ENCODE data around the gene PF4V1. TPM values are rescaled to one million over a fixed set of nuclear protein-coding genes. Genes with fewer than 3 reads are reported as not detected.
A peak's percentile ranks its signal among the peaks of the same experiment; 100 is the strongest.

Gene PF4V1
- polyA plus RNA-seq, 1 donor = 0.24 TPM

GRCh38 chr4:73859614-73860088 lies 6.6 kb downstream of the PF4V1 start:
- Histone ChIP-seq H3K36me3 (ENCODE audit: control insufficient read depth, insufficient read depth, low read length) (no peaks in the 10 kb centered on the region), H3K4me3 (ENCODE audit: low read length) (no peak overlapping the region), H3K27ac (ENCODE audit: low read length) (peak overlapping the region; percentile 16), H3K4me1 (ENCODE audit: control insufficient read depth, insufficient read depth, low read length) (no peaks in the 10 kb centered on the region), H3K27me3 (ENCODE audit: control insufficient read depth, insufficient read depth, low read length) (no peaks in the 10 kb centered on the region), H3K9me3 (ENCODE audit: control insufficient read depth, low read depth, low read length) (no peaks in the 10 kb centered on the region)
- DNase-seq = no peak

GRCh38 chr4:73860181-73860580 lies 7.1 kb downstream of the PF4V1 start:
- Histone ChIP-seq H3K27ac (ENCODE audit: low read length) (no peak overlapping the region), H3K4me3 (ENCODE audit: low read length) (no peak overlapping the region), H3K4me1 (ENCODE audit: control insufficient read depth, insufficient read depth, low read length) (no peaks in the 10 kb centered on the region), H3K36me3 (ENCODE audit: control insufficient read depth, insufficient read depth, low read length) (no peaks in the 10 kb centered on the region), H3K9me3 (ENCODE audit: control insufficient read depth, low read depth, low read length) (no peaks in the 10 kb centered on the region), H3K27me3 (ENCODE audit: control insufficient read depth, insufficient read depth, low read length) (no peaks in the 10 kb centered on the region)
- no peak for DNase-seq
- WGBS (ENCODE audit: insufficient coverage, low lambda C conversion rate) = 33% methylated on average over 1 of the region's 4 CpGs

- Histone ChIP-seq H3K4me1 (ENCODE audit: control insufficient read depth, insufficient read depth, low read length) (no peaks in the 10 kb centered on the region), H3K4me3 (ENCODE audit: low read length) (no peak overlapping the region), H3K27ac (ENCODE audit: low read length) (no peak overlapping the region), H3K27me3 (ENCODE audit: control insufficient read depth, insufficient read depth, low read length) (no peaks in the 10 kb centered on the region), H3K9me3 (ENCODE audit: control insufficient read depth, low read depth, low read length) (no peaks in the 10 kb centered on the region), H3K36me3 (ENCODE audit: control insufficient read depth, insufficient read depth, low read length) (no peaks in the 10 kb centered on the region)
- no peak for DNase-seq
- WGBS (ENCODE audit: insufficient coverage, low lambda C conversion rate) = 93% methylated on average over 3 of the region's 3 CpGs
These were observed 7.8 kb downstream of the PF4V1 start for GRCh38 chr4:73860917-73861316.

- Histone ChIP-seq H3K9me3 (ENCODE audit: control insufficient read depth, low read depth, low read length) (no peaks in the 10 kb centered on the region), H3K36me3 (ENCODE audit: control insufficient read depth, insufficient read depth, low read length) (no peaks in the 10 kb centered on the region), H3K27ac (ENCODE audit: low read length) (no peak overlapping the region), H3K27me3 (ENCODE audit: control insufficient read depth, insufficient read depth, low read length) (no peaks in the 10 kb centered on the region), H3K4me3 (ENCODE audit: low read length) (no peak overlapping the region), H3K4me1 (ENCODE audit: control insufficient read depth, insufficient read depth, low read length) (no peaks in the 10 kb centered on the region)
- DNase-seq = no peak
- WGBS (ENCODE audit: insufficient coverage, low lambda C conversion rate) = no CpG with 5 or more reads among the region's 1 CpG
These were observed 9.2 kb downstream of the PF4V1 start for GRCh38 chr4:73862322-73862721.

GRCh38 chr4:73864365-73864764 lies 11.3 kb downstream of the PF4V1 start:
- H3K36me3 ChIP-seq (ENCODE audit: control insufficient read depth, insufficient read depth, low read length) = no peaks in the 10 kb centered on the region
- H3K27ac ChIP-seq (ENCODE audit: low read length) = no peak overlapping the region
- 60% methylated on average over 1 of the region's 2 CpGs for WGBS (ENCODE audit: insufficient coverage, low lambda C conversion rate)
- no peaks in the 10 kb centered on the region for H3K27me3 ChIP-seq (ENCODE audit: control insufficient read depth, insufficient read depth, low read length)
- H3K9me3 ChIP-seq (ENCODE audit: control insufficient read depth, low read depth, low read length) = no peaks in the 10 kb centered on the region
- no peaks in the 10 kb centered on the region for H3K4me1 ChIP-seq (ENCODE audit: control insufficient read depth, insufficient read depth, low read length)
- no peak for DNase-seq
- no peak overlapping the region for H3K4me3 ChIP-seq (ENCODE audit: low read length)

- H3K27me3 ChIP-seq (ENCODE audit: control insufficient read depth, insufficient read depth, low read length) = no peaks in the 10 kb centered on the region
- H3K4me1 ChIP-seq (ENCODE audit: control insufficient read depth, insufficient read depth, low read length) = no peaks in the 10 kb centered on the region
- H3K27ac ChIP-seq (ENCODE audit: low read length) = no peak overlapping the region
- no peak overlapping the region for H3K4me3 ChIP-seq (ENCODE audit: low read length)
- no peaks in the 10 kb centered on the region for H3K9me3 ChIP-seq (ENCODE audit: control insufficient read depth, low read depth, low read length)
- no peaks in the 10 kb centered on the region for H3K36me3 ChIP-seq (ENCODE audit: control insufficient read depth, insufficient read depth, low read length)
- no peak for DNase-seq
- 89% methylated on average over 4 of the region's 8 CpGs for WGBS (ENCODE audit: insufficient coverage, low lambda C conversion rate)
These were observed 11.9 kb downstream of the PF4V1 start for GRCh38 chr4:73864961-73865360.

- H3K27me3 ChIP-seq (ENCODE audit: control insufficient read depth, insufficient read depth, low read length) = no peaks in the 10 kb centered on the region
- H3K4me1 ChIP-seq (ENCODE audit: control insufficient read depth, insufficient read depth, low read length) = no peaks in the 10 kb centered on the region
- 100% methylated on average over 3 of the region's 5 CpGs for WGBS (ENCODE audit: insufficient coverage, low lambda C conversion rate)
- no peak for DNase-seq
- H3K4me3 ChIP-seq (ENCODE audit: low read length) = no peak overlapping the region
- no peak overlapping the region for H3K27ac ChIP-seq (ENCODE audit: low read length)
- H3K36me3 ChIP-seq (ENCODE audit: control insufficient read depth, insufficient read depth, low read length) = no peaks in the 10 kb centered on the region
- H3K9me3 ChIP-seq (ENCODE audit: control insufficient read depth, low read depth, low read length) = no peaks in the 10 kb centered on the region
These were observed 12.5 kb downstream of the PF4V1 start for GRCh38 chr4:73865431-73866096.

- no peaks in the 10 kb centered on the region for H3K36me3 ChIP-seq (ENCODE audit: control insufficient read depth, insufficient read depth, low read length)
- peak in 1 of 2 donors; percentile 63 for DNase-seq
These were observed 13.2 kb downstream of the PF4V1 start for GRCh38 chr4:73866246-73866645.

GRCh38 chr4:73867783-73868182 lies 14.7 kb downstream of the PF4V1 start:
- H3K4me1 ChIP-seq (ENCODE audit: control insufficient read depth, insufficient read depth, low read length) = no peaks in the 10 kb centered on the region
- H3K36me3 ChIP-seq (ENCODE audit: control insufficient read depth, insufficient read depth, low read length) = no peaks in the 10 kb centered on the region
- no peaks in the 10 kb centered on the region for H3K27me3 ChIP-seq (ENCODE audit: control insufficient read depth, insufficient read depth, low read length)
- H3K4me3 ChIP-seq (ENCODE audit: low read length) = no peak overlapping the region
- no peaks in the 10 kb centered on the region for H3K9me3 ChIP-seq (ENCODE audit: control insufficient read depth, low read depth, low read length)
- WGBS (ENCODE audit: insufficient coverage, low lambda C conversion rate) = 60% methylated on average over 1 of the region's 3 CpGs
- peak in 1 of 2 donors; percentile 33 for DNase-seq
- H3K27ac ChIP-seq (ENCODE audit: low read length) = peak overlapping the region; percentile 71

More at GRCh38 chr4:73866246-73866645, 13.2 kb downstream of the PF4V1 start:
- Histone ChIP-seq H3K4me3 (ENCODE audit: low read length) (no peak overlapping the region), H3K27ac (ENCODE audit: low read length) (no peak overlapping the region), H3K9me3 (ENCODE audit: control insufficient read depth, low read depth, low read length) (no peaks in the 10 kb centered on the region), H3K27me3 (ENCODE audit: control insufficient read depth, insufficient read depth, low read length) (no peaks in the 10 kb centered on the region), H3K4me1 (ENCODE audit: control insufficient read depth, insufficient read depth, low read length) (no peaks in the 10 kb centered on the region)
- WGBS (ENCODE audit: insufficient coverage, low lambda C conversion rate) = 70% methylated on average over 1 of the region's 2 CpGs

- DNase-seq = peak in 1 of 2 donors; percentile 32
- whole genome bisulfite sequencing (ENCODE audit: insufficient coverage, low lambda C conversion rate) = 67% methylated on average over 1 of the region's 16 CpGs
- Histone ChIP-seq H3K9me3 (ENCODE audit: control insufficient read depth, low read depth, low read length) (no peaks in the 10 kb centered on the region), H3K4me3 (ENCODE audit: low read length) (peak overlapping the region; percentile 74), H3K36me3 (ENCODE audit: control insufficient read depth, insufficient read depth, low read length) (no peaks in the 10 kb centered on the region), H3K27ac (ENCODE audit: low read length) (peak overlapping the region; percentile 71), H3K4me1 (ENCODE audit: control insufficient read depth, insufficient read depth, low read length) (no peaks in the 10 kb centered on the region), H3K27me3 (ENCODE audit: control insufficient read depth, insufficient read depth, low read length) (no peaks in the 10 kb centered on the region)
These were observed 15.4 kb downstream of the PF4V1 start for GRCh38 chr4:73868206-73869129.

Measured in large intestine (tissue), 3 donors.